Activated T-cell treated with anti-CD3 and anti-CD28 coated beads, Interleukin-2, amount 50 U/mL, for 48 hours (primary cell): ENCODE results near the gene PTPN3.
A peak's percentile ranks its signal among the peaks of the same experiment; 100 is the strongest.
"Not testable (repeated sequence)": the region's sequence is repeated elsewhere in the genome, so short reads cannot be mapped to it uniquely, and the experiment has no call there.

ENCODE experiments used
- DNase-seq, 2 experiments: peaks; one replicate each; pipeline ENCODE4 v3.0.0-alpha.2; 2020

PTPN3 gene, protein sequence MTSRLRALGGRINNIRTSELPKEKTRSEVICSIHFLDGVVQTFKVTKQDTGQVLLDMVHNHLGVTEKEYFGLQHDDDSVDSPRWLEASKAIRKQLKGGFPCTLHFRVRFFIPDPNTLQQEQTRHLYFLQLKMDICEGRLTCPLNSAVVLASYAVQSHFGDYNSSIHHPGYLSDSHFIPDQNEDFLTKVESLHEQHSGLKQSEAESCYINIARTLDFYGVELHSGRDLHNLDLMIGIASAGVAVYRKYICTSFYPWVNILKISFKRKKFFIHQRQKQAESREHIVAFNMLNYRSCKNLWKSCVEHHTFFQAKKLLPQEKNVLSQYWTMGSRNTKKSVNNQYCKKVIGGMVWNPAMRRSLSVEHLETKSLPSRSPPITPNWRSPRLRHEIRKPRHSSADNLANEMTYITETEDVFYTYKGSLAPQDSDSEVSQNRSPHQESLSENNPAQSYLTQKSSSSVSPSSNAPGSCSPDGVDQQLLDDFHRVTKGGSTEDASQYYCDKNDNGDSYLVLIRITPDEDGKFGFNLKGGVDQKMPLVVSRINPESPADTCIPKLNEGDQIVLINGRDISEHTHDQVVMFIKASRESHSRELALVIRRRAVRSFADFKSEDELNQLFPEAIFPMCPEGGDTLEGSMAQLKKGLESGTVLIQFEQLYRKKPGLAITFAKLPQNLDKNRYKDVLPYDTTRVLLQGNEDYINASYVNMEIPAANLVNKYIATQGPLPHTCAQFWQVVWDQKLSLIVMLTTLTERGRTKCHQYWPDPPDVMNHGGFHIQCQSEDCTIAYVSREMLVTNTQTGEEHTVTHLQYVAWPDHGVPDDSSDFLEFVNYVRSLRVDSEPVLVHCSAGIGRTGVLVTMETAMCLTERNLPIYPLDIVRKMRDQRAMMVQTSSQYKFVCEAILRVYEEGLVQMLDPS

GRCh38 chr9:109498195-109499092 is at the start of gene PTPN3:
TSS of gene PTPN3 (minus strand) at chr9:109498307. CDS start at chr9:109463434, 34,873 bp downstream.
- DNase-seq = no peak

DNA sequence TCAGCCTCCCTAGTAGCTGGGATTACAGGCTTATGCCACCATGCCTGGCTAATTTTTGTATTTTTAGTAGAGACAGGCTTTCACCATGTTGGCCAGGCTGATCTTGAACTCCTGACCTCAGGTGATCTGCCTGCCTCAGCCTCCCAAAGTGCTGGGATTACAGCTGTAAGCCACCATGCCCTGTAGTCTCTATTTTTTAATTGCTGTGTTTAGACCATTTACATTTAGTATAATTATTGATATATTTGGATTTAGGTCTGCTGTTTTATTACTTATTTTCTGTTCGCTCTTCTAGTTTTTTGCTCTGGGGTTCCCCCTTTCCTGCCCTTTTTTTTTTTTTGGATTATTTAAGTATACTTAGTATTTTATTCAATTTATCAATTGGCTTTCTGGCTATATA is 46.8 kb upstream of the PTPN3 start:
- DNase-seq = not testable (repeated sequence)

DNA sequence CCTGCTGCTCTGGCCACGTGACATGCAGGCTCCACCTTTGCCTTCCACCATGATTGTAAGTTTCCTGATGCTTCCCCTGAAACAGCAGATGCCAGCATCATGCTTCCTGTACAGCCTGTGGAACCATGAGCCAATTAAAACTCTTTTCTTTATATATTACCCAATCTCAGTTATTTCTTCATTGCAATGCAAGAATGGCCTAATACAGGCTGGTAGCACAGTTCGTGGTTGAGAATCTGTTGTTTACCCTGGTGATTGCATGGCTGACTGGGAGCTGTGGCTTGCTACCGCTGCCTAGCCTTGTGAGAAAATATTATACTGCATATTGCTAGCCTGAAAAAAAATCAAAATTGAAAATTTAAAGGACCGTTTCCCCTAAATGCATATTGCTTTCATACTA is 44.8 kb upstream of the PTPN3 start:
- no peak for DNase-seq

- no peak for DNase-seq
Measured at GRCh38 chr9:109538346-109538745, 40.2 kb upstream of the PTPN3 start.

DNA sequence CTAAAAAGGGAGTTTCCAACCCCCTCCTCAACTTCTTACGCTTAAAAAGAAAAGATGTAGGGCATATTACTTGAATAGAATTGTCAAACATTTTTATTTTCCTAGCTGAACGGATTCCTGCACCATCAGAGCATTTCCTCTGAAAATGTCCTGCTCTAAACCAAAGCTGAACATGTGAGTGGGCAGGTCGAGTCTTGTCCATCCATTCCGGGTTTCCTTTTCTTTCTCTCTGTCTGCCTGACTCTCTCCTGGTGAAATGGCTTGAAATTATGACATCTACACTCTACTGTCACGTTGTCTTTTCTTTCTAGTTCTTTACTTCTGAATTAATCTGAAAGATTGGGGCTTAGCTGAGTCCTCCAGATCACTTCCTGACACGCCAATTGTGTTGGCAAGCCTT is 39.2 kb upstream of the PTPN3 start:
- DNase-seq = no peak

GRCh38 chr9:109536859-109537258 is 38.8 kb upstream of the PTPN3 start:
- no peak for DNase-seq

DNA sequence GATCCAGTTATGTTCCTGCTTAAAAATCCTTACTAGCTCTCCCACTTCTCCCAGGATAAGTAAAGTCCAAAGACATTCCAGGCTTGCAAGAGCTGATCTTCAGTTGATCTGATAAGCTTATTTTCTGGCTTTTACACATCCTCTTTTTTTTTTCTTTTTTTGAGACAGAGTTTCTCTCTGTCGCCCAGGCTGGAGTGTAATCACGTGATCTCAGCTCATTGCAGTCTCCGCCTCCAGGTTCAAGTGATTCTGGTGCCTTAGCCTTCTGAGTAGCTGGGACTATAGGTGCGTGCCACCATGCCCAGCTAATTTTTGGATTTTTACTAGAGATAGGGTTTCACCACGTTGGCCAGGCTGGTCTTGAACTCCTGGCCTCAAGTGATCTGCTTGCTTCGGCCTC is 37.3 kb upstream of the PTPN3 start:
- DNase-seq = no peak

GRCh38 chr9:109534151-109534550 is 36.0 kb upstream of the PTPN3 start:
- DNase-seq = no peak

DNA sequence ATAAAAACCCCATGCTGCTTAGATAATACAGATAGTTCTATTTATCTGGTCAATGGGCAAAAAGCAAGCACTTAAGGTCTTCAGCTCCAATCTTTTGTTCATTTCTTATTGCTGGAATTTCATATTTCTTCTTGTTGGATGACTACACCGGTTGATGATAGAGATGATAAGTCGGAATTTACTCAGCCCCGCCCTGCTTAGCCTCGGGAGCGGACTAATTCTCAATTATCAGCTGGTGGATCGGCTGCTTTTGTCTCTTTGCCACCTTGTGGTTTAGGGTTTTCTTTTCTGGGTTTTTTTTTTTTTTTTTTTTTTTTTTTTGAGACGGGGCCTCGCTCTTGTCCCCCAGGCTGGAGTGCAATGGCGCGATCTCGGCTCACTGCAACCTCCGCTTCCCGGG is 34.5 kb upstream of the PTPN3 start:
- not testable (repeated sequence) for DNase-seq

- DNase-seq = no peak
Measured at GRCh38 chr9:109522106-109522505, 24.0 kb upstream of the PTPN3 start.

- DNase-seq = peak; percentile 50 to 57
Measured at GRCh38 chr9:109520475-109521132, 22.5 kb upstream of the PTPN3 start.

GRCh38 chr9:109519366-109519765 is 21.3 kb upstream of the PTPN3 start:
- no peak for DNase-seq

DNA sequence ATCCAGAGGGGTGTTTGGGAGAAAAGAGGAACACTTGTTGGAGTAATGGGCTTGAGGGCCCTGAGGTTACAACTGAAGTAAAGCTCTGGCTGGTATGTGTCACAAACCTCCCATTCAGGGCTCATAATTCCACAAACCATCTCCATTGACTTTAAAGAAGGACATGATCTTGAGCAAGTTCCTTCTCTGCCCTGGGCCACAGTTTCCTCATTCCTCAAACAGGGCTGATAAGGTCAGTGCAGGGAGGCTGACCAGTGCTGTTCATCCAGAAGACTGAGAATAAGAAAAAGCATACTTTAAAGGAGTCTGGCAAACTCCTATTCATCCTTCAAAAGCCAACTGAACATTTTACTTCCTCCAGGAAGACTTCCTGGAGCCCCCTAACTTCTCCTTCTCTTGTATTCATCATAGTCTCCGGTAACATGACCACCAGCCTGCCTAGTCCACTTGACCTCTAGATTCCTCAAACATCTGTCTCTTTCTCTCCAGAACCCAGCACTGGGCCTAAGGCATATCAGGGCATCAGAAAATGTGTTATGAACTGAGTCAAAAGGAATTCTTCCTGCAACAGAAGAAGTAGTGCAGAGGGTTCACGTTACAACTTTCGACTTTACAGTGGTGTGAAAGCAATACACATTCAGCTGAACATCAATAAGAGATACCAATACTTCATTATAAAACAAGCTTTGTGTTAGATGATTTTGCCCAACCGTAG is 20.7 kb upstream of the PTPN3 start:
- DNase-seq = no peak

- no peak for DNase-seq
Measured at GRCh38 chr9:109517901-109518377, 19.8 kb upstream of the PTPN3 start.

- DNase-seq = no peak
Measured at GRCh38 chr9:109513871-109514270, 15.8 kb upstream of the PTPN3 start.

DNA sequence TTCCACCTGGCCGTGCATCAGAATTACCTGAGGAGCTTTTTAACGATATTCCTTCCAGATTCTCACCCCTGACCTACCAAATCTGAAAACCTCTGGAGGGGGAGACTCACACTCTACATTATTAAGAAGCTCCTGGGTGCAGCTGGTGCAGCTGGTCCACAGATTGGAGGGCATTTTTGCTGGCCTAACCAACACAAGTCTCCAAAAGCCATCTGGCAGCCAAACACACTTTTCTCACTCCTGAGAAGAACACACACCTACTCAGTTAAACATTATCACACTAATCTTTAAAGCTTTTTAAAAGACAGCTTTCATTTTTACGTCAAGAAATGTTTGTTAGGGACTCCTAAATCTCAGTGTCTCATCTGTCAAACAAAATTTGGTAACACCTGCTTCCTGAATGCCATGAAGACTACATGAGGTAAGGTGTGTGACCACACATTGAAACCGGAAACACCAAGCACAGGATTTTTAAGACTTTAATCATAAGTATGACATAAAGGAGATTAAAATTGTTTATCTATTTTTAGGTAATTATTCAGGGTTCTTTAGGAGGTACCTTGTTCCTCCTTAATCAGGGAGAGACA is 14.2 kb upstream of the PTPN3 start:
- DNase-seq = no peak

GRCh38 chr9:109510506-109510905 is 12.4 kb upstream of the PTPN3 start:
- DNase-seq = no peak

DNA sequence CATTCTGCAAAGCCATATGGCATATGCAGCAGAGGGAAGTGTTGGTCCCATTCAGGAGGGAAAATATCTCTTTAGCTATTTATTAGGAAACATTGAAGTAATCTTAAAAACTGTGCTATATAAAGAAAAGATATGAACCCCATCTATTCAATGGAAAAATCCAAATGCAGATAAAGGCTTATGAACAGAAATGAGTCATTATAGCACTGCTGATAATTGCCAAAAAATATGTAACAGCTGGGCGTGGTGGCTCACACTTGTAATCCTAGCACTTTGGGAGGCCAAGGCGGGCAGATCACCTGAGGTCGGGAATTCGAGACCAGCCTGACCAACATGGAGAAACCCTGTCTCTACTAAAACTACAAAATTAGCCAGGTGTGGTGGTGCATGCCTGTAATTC is 11.9 kb upstream of the PTPN3 start:
- not testable (repeated sequence) for DNase-seq

- DNase-seq = no peak
Measured at GRCh38 chr9:109509611-109510010, 11.5 kb upstream of the PTPN3 start.

DNA sequence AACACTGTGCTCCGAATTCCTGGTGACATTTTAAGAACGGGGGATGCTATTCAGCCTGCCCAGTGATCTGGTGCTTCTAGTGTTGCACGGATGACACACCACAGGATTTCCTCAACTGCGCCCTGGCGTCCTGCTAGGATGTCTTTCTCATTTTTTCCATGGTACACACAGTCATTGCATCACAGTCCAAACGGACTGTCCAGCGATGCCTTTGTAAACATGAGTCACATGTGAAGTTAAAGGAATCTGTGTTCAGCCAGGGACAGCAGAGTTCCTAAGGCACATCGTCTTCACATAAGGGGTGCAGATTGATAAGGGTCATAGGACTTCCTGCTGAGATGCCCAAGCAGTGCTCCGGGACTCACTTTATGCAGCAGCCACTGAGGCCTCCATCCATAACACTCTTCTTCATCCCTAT is 9.3 kb upstream of the PTPN3 start:
- DNase-seq = no peak

DNA sequence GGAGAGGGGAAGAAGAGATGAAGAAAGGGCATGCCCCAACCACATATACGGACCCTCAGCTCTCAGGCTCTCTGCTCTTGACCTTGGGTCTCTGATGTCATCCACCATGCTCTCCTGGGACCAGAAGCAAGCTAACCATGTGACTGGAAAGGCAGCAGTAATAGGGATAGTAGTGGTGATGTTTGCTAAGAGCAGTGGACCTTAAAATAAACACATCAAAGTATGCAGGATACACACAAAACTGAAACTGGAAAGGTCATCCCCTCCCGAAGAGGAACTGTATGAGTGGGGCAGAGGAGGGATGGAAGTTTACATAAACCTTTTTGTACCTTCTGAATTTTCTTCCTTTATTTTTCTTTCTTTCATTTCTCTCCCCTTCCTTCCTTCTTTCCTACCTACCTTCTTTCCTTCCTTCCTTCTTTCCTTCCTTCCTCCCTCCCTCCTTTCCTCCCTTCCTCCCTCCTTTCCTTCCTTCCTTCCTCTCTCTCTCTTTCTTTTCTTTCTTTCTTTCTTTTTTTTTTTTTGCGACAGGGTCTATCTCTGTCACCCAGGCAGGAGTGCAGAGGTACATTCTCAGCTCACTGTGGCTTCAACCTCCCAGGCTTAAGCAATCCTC is 8.1 kb upstream of the PTPN3 start:
- DNase-seq = no peak
